OCI-LY1 (cell line): ENCODE measurements around the gene FAM124A.

ENCODE experiments used
- H2AFZ ChIP-seq: fragments of 200-600 bp; sonication (generic), shearing (Covaris generic); 2 replicates; pipeline ENCODE4 v1.6.0; 2014; ENCODE audit warnings: antibody characterized with exemption, mild to moderate bottlenecking, low read length
- H3F3A ChIP-seq: fragments of 200-600 bp; sonication (generic), shearing (Covaris generic); 2 replicates; pipeline ENCODE4 v1.6.0; 2014; ENCODE audit warnings: mild to moderate bottlenecking, antibody characterized with exemption, low read length, moderate library complexity; ENCODE audit not compliant: insufficient read depth
- H3K27ac ChIP-seq: fragments of 200-600 bp; sonication (generic); 2 replicates; pipeline ENCODE4 v1.5.1; 2014; ENCODE audit warnings: low read length, mixed run types, mild to moderate bottlenecking, low read depth; ENCODE audit not compliant: poor library complexity, severe bottlenecking
- H3K27me3 ChIP-seq: fragments of 200-600 bp; sonication (generic); 2 replicates; pipeline ENCODE4 v1.6.0; 2014; ENCODE audit warnings: antibody characterized with exemption, mild to moderate bottlenecking, low read length, moderate library complexity; ENCODE audit not compliant: insufficient read depth
- H3K36me3 ChIP-seq: fragments of 200-600 bp; sonication (generic); 2 replicates; pipeline ENCODE4 v1.6.1; 2014; ENCODE audit warnings: mild to moderate bottlenecking, antibody characterized with exemption, low read length, moderate library complexity, mixed read lengths; ENCODE audit not compliant: insufficient read depth
- H3K4me1 ChIP-seq: fragments of 200-600 bp; sonication (generic); 2 replicates; pipeline ENCODE4 v1.5.1; 2014; ENCODE audit warnings: mild to moderate bottlenecking, low read length, moderate library complexity; ENCODE audit not compliant: insufficient read depth, severe bottlenecking
- H3K4me2 ChIP-seq: fragments of 200-600 bp; sonication (generic), shearing (Covaris generic); 2 replicates; pipeline ENCODE4 v1.6.1; 2014; ENCODE audit warnings: low read length
- H3K4me3 ChIP-seq: fragments of 200-600 bp; sonication (generic); 2 replicates; pipeline ENCODE4 v1.5.1; 2014; ENCODE audit warnings: low read length, low read depth, mild to moderate bottlenecking, mixed read lengths; ENCODE audit not compliant: poor library complexity, severe bottlenecking
- H3K79me2 ChIP-seq: fragments of 200-600 bp; shearing (Covaris generic); 2 replicates; pipeline ENCODE4 v1.6.1; 2016; ENCODE audit warnings: mixed run types, low read length, mixed read lengths; ENCODE audit not compliant: insufficient read depth
- H3K9ac ChIP-seq: fragments of 200-600 bp; sonication (generic), shearing (Covaris generic); 2 replicates; pipeline ENCODE4 v1.6.1; 2014; ENCODE audit warnings: mild to moderate bottlenecking, low read length, mixed read lengths
- H3K9me2 ChIP-seq: fragments of 200-600 bp; sonication (generic), shearing (Covaris generic); 2 replicates; pipeline ENCODE4 v1.6.1; 2014; ENCODE audit warnings: low read depth, mild to moderate bottlenecking, low read length, mixed read lengths
- H3K9me3 ChIP-seq: fragments of 200-600 bp; shearing (Covaris generic); 2 replicates; pipeline ENCODE4 v1.6.1; 2014; ENCODE audit warnings: low read length, mixed read lengths
- H4K20me1 ChIP-seq: fragments of 200-600 bp; sonication (generic), shearing (Covaris generic); 2 replicates; pipeline ENCODE4 v1.6.0; 2016; ENCODE audit warnings: mild to moderate bottlenecking, low read length; ENCODE audit not compliant: insufficient read depth
- CTCF ChIP-seq: fragments of 200-600 bp; sonication (generic), shearing (Covaris generic); IDR thresholded peaks from 2 replicates; pipeline ENCODE4 v1.5.1; 2017; ENCODE audit warnings: mild to moderate bottlenecking, antibody characterized with exemption, low read length, moderate library complexity, mixed read lengths
- EZH2 ChIP-seq: fragments of 200-600 bp; sonication (generic), shearing (Covaris generic); IDR thresholded peaks from 2 replicates; pipeline ENCODE4 v1.8.0; 2017; ENCODE audit warnings: borderline replicate concordance, mixed run types, mild to moderate bottlenecking, antibody characterized with exemption, low read length, moderate library complexity, mixed read lengths

FAM124A gene

DNA sequence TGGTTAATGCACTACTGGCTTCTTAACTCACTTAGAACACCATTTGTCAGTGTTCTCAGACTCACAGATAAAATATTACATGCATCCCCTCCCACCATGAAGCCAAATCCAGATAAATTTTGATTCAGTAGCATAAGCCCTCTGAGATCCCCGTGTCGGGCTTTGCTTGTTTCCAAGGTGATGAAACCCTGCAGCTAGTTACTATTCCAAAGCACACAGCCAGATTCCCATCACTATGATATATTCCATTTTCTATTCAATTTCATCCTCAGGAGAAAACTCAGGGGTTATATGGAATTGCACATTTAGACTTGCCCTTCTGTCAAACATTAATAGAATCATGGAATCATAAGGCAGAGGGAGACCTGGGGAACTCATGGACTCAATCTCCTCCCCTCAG lies 9.4 kb upstream of the FAM124A start:
- Histone ChIP-seq H3K79me2 (no peaks in the 10 kb centered on the region), H3K4me2 (no peak overlapping the region), H3K4me3 (no peak overlapping the region), H2AFZ (no peak overlapping the region), H3K27me3 (0 out of 2 replicates have a peak, but pooled peaks cover 4% of the 10 kb centered on the region), H3K27ac (no peak overlapping the region), H3K9me2 (no peaks in the 10 kb centered on the region), H4K20me1 (no peaks in the 10 kb centered on the region), H3K9me3 (no peaks in the 10 kb centered on the region), H3K9ac (no peak overlapping the region), H3K4me1 (no peaks in the 10 kb centered on the region), H3F3A (no peaks in the 10 kb centered on the region), H3K36me3 (no peaks in the 10 kb centered on the region)
- TF ChIP-seq EZH2 (no peak), CTCF (no peak)

GRCh38 chr13:51213173-51213728 lies 8.9 kb upstream of the FAM124A start:
- Histone ChIP-seq H3K4me2 (no peak overlapping the region), H3K9me2 (no peaks in the 10 kb centered on the region), H3K27me3 (0 out of 2 replicates have a peak, but pooled peaks cover 4% of the 10 kb centered on the region), H3F3A (no peaks in the 10 kb centered on the region), H3K4me1 (no peaks in the 10 kb centered on the region), H3K27ac (no peak overlapping the region), H3K79me2 (no peaks in the 10 kb centered on the region), H2AFZ (no peak overlapping the region), H4K20me1 (no peaks in the 10 kb centered on the region), H3K9ac (no peak overlapping the region), H3K9me3 (no peaks in the 10 kb centered on the region), H3K36me3 (no peaks in the 10 kb centered on the region), H3K4me3 (no peak overlapping the region)
- TF ChIP-seq CTCF = no peak
- TF ChIP-seq EZH2 = no peak

- H3K9me3 ChIP-seq = no peaks in the 10 kb centered on the region
- H3K27ac ChIP-seq = no peak overlapping the region
- H3K79me2 ChIP-seq = no peaks in the 10 kb centered on the region
- H3K4me2 ChIP-seq = no peak overlapping the region
- no peak overlapping the region for H3K9ac ChIP-seq
- H3K27me3 ChIP-seq = 0 out of 2 replicates have a peak, but pooled peaks cover 10% of the 10 kb centered on the region
- H3K36me3 ChIP-seq = no peaks in the 10 kb centered on the region
- H2AFZ ChIP-seq = no peak overlapping the region
- H3K4me3 ChIP-seq = no peak overlapping the region
- peaks cover 14% of the 10 kb centered on the region for H3K4me1 ChIP-seq
- no peaks in the 10 kb centered on the region for H4K20me1 ChIP-seq
- TF ChIP-seq CTCF (no peak), EZH2 (no peak)
- H3K9me2 ChIP-seq = no peaks in the 10 kb centered on the region
- no peaks in the 10 kb centered on the region for H3F3A ChIP-seq
These were observed 3.6 kb upstream of the FAM124A start for GRCh38 chr13:51218626-51219025.
